SK-N-SH treated with all-trans-retinoic acid at 6 μM for 48 hours (cell line): Measurements from ENCODE around the gene LY6G5C.

Source experiments
- ATAC-seq: fragments of 200-7000 bp; cut with Tn5 transposase; 3 replicates; pipeline ENCODE4 v1.9.1; 2020; ENCODE audit warnings: mild to moderate bottlenecking, moderate library complexity
- BACH2 ChIP-seq: fragments of 250-450 bp; sonication (Bioruptor Pico); IDR thresholded peaks from 2 replicates; pipeline ENCODE4 v1.9.0; 2021; ENCODE audit warnings: mild to moderate bottlenecking, borderline replicate concordance
- ESRRG ChIP-seq: fragments of 250-450 bp; sonication (Bioruptor Pico); IDR thresholded peaks from 2 replicates; pipeline ENCODE4 v1.6.1; 2021; ENCODE audit warnings: mild to moderate bottlenecking
- GLIS3 ChIP-seq: fragments of 250-450 bp; sonication (Bioruptor Pico); IDR thresholded peaks from 2 replicates; pipeline ENCODE4 v1.5.0; 2020; ENCODE audit warnings: mild to moderate bottlenecking, moderate library complexity
- ISL1 ChIP-seq: fragments of 250-450 bp; sonication (Bioruptor Pico); IDR thresholded peaks from 2 replicates; pipeline ENCODE4 v2.1.2; 2022; ENCODE audit warnings: mild to moderate bottlenecking, moderate library complexity
- OSR1 ChIP-seq: fragments of 250-450 bp; sonication (Bioruptor Pico); IDR thresholded peaks from 2 replicates; pipeline ENCODE4 v1.8.0; 2022; ENCODE audit warnings: moderate library complexity, mild to moderate bottlenecking, inconsistent platforms
- PPARA ChIP-seq: fragments of 250-450 bp; sonication (Bioruptor Pico); IDR thresholded peaks from 2 replicates; pipeline ENCODE4 v1.5.0; 2020; ENCODE audit warnings: mild to moderate bottlenecking, borderline replicate concordance
- RARB ChIP-seq: fragments of 250-450 bp; sonication (Bioruptor Pico); IDR thresholded peaks from 2 replicates; pipeline ENCODE4 v1.8.0; 2021; ENCODE audit warnings: mild to moderate bottlenecking, moderate library complexity
- SNAI2 ChIP-seq: fragments of 250-450 bp; sonication (Bioruptor Pico); IDR thresholded peaks from 2 replicates; pipeline ENCODE4 v1.5.0; 2020; ENCODE audit warnings: mild to moderate bottlenecking, moderate library complexity
- TCF4 ChIP-seq: fragments of 250-450 bp; sonication (Bioruptor Pico); IDR thresholded peaks from 2 replicates; pipeline ENCODE4 v1.8.0; 2021; ENCODE audit warnings: mild to moderate bottlenecking, moderate library complexity, borderline replicate concordance
- TOX ChIP-seq: fragments of 250-450 bp; sonication (Bioruptor Pico); IDR thresholded peaks from 2 replicates; pipeline ENCODE4 v1.8.0; 2021; ENCODE audit warnings: mild to moderate bottlenecking, moderate library complexity, borderline replicate concordance
- ZC3H10 ChIP-seq: fragments of 250-450 bp; sonication (Bioruptor Pico); IDR thresholded peaks from 2 replicates; pipeline ENCODE4 v1.5.1; 2021; ENCODE audit warnings: mild to moderate bottlenecking, moderate library complexity
- ZFP3 ChIP-seq: fragments of 250-450 bp; sonication (Bioruptor Pico); IDR thresholded peaks from 2 replicates; pipeline ENCODE4 v1.5.0; 2020; ENCODE audit warnings: mild to moderate bottlenecking, moderate library complexity
- ZFP30 ChIP-seq: fragments of 450-650 bp; formaldehyde crosslinking; IDR thresholded peaks from 2 replicates; pipeline ENCODE4 v1.5.0; 2022; ENCODE audit warnings: mild to moderate bottlenecking, moderate library complexity
- ZNF565 ChIP-seq: fragments of 450-650 bp; formaldehyde crosslinking; conservative IDR thresholded peaks from 2 replicates; pipeline ENCODE4 v1.5.0; 2020; ENCODE audit warnings: low read depth, mild to moderate bottlenecking, moderate library complexity
- ZNF70 ChIP-seq: fragments of 450-650 bp; formaldehyde crosslinking; IDR thresholded peaks from 2 replicates; pipeline ENCODE4 v1.5.0; 2020; ENCODE audit warnings: mild to moderate bottlenecking, moderate library complexity
- ZNF8 ChIP-seq: fragments of 450-650 bp; formaldehyde crosslinking; IDR thresholded peaks from 2 replicates; pipeline ENCODE4 v1.5.0; 2020; ENCODE audit warnings: mild to moderate bottlenecking, moderate library complexity
- TF ChIP-seq, protein P1 (sequence below): fragments of 250-450 bp; sonication (Bioruptor Pico); IDR thresholded peaks from 2 replicates; pipeline ENCODE4 v1.8.0; 2020; ENCODE audit warnings: mild to moderate bottlenecking, moderate library complexity, borderline replicate concordance
- TF ChIP-seq, protein P2 (sequence below): fragments of 250-450 bp; sonication (Bioruptor Pico); IDR thresholded peaks from 2 replicates; pipeline ENCODE4 v1.5.0; 2020; ENCODE audit warnings: mild to moderate bottlenecking, moderate library complexity
- TF ChIP-seq, protein P3 (sequence below): fragments of 250-450 bp; sonication (Bioruptor Pico); IDR thresholded peaks from 2 replicates; pipeline ENCODE4 v1.5.1; 2020; ENCODE audit warnings: low read depth, mild to moderate bottlenecking, moderate library complexity
- TF ChIP-seq, protein P4 (sequence below): fragments of 250-450 bp; sonication (Bioruptor Pico); IDR thresholded peaks from 2 replicates; pipeline ENCODE4 v1.5.1; 2021; ENCODE audit warnings: mild to moderate bottlenecking, moderate library complexity

Gene LY6G5C

DNA sequence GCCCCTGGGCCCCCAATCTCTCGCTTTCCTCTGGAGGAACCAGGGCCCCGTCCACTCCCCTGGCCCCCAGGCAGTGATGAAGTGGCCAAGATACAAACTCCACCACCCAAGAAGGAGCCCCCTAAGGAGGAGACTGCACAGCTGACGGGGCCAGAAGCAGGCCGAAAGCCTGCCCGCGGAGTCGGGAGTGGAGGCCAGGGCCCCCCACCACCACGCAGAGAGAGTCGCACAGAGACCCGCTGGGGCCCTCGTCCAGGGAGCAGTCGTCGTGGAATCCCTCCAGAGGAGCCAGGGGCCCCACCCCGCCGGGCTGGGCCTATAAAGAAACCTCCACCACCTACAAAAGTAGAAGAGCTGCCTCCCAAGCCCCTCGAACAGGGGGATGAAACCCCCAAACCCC, 49.7 kb downstream of the LY6G5C start:
- no peak for TF ChIP-seq SNAI2
- no peak for TF ChIP-seq BACH2 (CRISPR knock-in tag)
- no peak for TF ChIP-seq ZNF8 (CRISPR knock-in tag)
- TF ChIP-seq ZNF565 (CRISPR knock-in tag) = no peak
- TF ChIP-seq GLIS3 = no peak
- no peak for TF ChIP-seq ZFP30
- TF ChIP-seq TCF4 = no peak
- TF ChIP-seq, protein P1, sequence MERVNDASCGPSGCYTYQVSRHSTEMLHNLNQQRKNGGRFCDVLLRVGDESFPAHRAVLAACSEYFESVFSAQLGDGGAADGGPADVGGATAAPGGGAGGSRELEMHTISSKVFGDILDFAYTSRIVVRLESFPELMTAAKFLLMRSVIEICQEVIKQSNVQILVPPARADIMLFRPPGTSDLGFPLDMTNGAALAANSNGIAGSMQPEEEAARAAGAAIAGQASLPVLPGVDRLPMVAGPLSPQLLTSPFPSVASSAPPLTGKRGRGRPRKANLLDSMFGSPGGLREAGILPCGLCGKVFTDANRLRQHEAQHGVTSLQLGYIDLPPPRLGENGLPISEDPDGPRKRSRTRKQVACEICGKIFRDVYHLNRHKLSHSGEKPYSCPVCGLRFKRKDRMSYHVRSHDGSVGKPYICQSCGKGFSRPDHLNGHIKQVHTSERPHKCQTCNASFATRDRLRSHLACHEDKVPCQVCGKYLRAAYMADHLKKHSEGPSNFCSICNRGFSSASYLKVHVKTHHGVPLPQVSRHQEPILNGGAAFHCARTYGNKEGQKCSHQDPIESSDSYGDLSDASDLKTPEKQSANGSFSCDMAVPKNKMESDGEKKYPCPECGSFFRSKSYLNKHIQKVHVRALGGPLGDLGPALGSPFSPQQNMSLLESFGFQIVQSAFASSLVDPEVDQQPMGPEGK (CRISPR knock-in tag) = no peak
- TF ChIP-seq ESRRG = no peak
- TF ChIP-seq ZFP3 (CRISPR knock-in tag) = no peak
- no peak for TF ChIP-seq PPARA (CRISPR knock-in tag)
- no peak for TF ChIP-seq RARB (CRISPR knock-in tag)
- TF ChIP-seq, protein P2, sequence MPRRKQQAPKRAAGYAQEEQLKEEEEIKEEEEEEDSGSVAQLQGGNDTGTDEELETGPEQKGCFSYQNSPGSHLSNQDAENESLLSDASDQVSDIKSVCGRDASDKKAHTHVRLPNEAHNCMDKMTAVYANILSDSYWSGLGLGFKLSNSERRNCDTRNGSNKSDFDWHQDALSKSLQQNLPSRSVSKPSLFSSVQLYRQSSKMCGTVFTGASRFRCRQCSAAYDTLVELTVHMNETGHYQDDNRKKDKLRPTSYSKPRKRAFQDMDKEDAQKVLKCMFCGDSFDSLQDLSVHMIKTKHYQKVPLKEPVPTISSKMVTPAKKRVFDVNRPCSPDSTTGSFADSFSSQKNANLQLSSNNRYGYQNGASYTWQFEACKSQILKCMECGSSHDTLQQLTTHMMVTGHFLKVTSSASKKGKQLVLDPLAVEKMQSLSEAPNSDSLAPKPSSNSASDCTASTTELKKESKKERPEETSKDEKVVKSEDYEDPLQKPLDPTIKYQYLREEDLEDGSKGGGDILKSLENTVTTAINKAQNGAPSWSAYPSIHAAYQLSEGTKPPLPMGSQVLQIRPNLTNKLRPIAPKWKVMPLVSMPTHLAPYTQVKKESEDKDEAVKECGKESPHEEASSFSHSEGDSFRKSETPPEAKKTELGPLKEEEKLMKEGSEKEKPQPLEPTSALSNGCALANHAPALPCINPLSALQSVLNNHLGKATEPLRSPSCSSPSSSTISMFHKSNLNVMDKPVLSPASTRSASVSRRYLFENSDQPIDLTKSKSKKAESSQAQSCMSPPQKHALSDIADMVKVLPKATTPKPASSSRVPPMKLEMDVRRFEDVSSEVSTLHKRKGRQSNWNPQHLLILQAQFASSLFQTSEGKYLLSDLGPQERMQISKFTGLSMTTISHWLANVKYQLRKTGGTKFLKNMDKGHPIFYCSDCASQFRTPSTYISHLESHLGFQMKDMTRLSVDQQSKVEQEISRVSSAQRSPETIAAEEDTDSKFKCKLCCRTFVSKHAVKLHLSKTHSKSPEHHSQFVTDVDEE = no peak
- no peak for TF ChIP-seq ZC3H10 (CRISPR knock-in tag)
- TF ChIP-seq, protein P3, sequence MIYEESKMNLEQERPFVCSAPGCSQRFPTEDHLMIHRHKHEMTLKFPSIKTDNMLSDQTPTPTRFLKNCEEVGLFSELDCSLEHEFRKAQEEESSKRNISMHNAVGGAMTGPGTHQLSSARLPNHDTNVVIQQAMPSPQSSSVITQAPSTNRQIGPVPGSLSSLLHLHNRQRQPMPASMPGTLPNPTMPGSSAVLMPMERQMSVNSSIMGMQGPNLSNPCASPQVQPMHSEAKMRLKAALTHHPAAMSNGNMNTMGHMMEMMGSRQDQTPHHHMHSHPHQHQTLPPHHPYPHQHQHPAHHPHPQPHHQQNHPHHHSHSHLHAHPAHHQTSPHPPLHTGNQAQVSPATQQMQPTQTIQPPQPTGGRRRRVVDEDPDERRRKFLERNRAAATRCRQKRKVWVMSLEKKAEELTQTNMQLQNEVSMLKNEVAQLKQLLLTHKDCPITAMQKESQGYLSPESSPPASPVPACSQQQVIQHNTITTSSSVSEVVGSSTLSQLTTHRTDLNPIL = no peak
- ATAC-seq = no peak

DNA sequence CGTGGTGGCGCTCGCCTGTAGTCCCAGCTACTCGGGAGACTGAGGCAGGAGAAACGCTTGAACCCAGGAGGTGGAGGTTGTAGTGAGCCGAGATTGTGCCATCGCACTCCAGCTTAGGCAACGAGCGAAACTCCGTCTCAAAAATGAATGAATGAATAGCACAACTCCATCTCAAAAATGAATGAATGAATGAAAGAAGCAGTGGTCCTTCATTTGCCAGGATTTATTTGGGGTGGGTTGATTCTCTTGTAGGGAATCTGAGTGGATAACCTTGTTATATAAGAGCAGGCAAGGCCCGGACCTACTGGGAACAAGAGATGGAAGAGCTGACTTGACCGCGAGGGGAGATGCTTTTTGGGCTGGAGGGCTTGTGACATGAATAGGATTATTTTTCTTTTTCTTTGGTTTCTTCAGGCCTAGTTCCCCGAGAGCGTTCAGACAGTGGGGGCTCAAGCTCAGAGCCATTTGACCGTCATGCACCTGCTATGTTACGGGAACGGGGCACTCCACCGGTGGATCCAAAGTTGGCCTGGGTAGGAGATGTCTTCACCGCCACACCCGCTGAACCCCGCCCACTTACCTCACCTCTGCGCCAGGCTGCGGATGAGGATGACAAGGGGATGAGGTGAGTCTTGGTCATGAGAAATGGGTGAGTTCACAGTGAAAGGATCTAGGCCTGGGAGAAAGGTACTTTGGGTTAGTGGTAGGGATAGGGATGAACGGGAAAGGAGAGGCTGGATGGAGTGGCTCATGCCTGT, 50.5 kb downstream of the LY6G5C start:
- ATAC-seq = no peak
- TF ChIP-seq ZFP30 (no peak), ZC3H10 (CRISPR knock-in tag) (no peak), TOX (no peak), SNAI2 (no peak), ISL1 (CRISPR knock-in tag) (no peak), GLIS3 (no peak), OSR1 (no peak), ZNF70 (no peak), RARB (CRISPR knock-in tag) (no peak), TCF4 (no peak)
- TF ChIP-seq, protein P4, sequence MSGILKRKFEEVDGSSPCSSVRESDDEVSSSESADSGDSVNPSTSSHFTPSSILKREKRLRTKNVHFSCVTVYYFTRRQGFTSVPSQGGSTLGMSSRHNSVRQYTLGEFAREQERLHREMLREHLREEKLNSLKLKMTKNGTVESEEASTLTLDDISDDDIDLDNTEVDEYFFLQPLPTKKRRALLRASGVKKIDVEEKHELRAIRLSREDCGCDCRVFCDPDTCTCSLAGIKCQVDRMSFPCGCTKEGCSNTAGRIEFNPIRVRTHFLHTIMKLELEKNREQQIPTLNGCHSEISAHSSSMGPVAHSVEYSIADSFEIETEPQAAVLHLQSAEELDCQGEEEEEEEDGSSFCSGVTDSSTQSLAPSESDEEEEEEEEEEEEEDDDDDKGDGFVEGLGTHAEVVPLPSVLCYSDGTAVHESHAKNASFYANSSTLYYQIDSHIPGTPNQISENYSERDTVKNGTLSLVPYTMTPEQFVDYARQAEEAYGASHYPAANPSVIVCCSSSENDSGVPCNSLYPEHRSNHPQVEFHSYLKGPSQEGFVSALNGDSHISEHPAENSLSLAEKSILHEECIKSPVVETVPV (CRISPR knock-in tag) = no peak
- TF ChIP-seq, protein P2 = no peak
- TF ChIP-seq, protein P3 = no peak
- TF ChIP-seq, all 23 proteins: peak for 0
